Cardiac fibroblast (primary cell): ENCODE measurements around the gene C1QC.

Experiments
- DNase-seq, 2 donors: peaks; one replicate each; pipeline versions ENCODE4 v3.0.0 to v3.0.0-alpha.2; 2010; ENCODE audit warnings: low read depth in 2 of 2
- H3K4me3 ChIP-seq, 2 donors: replicated peaks in 1 of 2; 1 replicate in 1 of 2; 2 replicates in 1 of 2; pipeline ENCODE4 v1.5.1; 2011; ENCODE audit warnings: low read depth in 2 of 2, low read length in 2 of 2, mild to moderate bottlenecking in 2 of 2, moderate library complexity in 1 of 2
- CTCF ChIP-seq: IDR thresholded peaks from one replicate; pipeline ENCODE4 v1.5.1; 2011; ENCODE audit warnings: low read depth, mild to moderate bottlenecking, low read length, inconsistent platforms

The C1QC gene

GRCh38 chr1:22626237-22627157 is 16.9 kb upstream of the C1QC start:
- DNase-seq: no peak
- TF ChIP-seq CTCF: no peak
- no peak overlapping the region for H3K4me3 ChIP-seq

- TF ChIP-seq CTCF: no peak
- H3K4me3 ChIP-seq: no peak overlapping the region
- no peak for DNase-seq
These were observed 16.1 kb upstream of the C1QC start for GRCh38 chr1:22627331-22627730.

- DNase-seq: no peak
- TF ChIP-seq CTCF: no peak
These were observed 14.6 kb upstream of the C1QC start for GRCh38 chr1:22628698-22629444.

GRCh38 chr1:22629886-22630285 is 13.5 kb upstream of the C1QC start:
- no peak for TF ChIP-seq CTCF
- no peak overlapping the region for H3K4me3 ChIP-seq
- DNase-seq: no peak

More at GRCh38 chr1:22628698-22629444, 14.6 kb upstream of the C1QC start:
- no peak overlapping the region for H3K4me3 ChIP-seq

GRCh38 chr1:22633697-22634463 is 9.6 kb upstream of the C1QC start:
- no peak for DNase-seq
- TF ChIP-seq CTCF: no peak
- H3K4me3 ChIP-seq: no peak overlapping the region

DNA sequence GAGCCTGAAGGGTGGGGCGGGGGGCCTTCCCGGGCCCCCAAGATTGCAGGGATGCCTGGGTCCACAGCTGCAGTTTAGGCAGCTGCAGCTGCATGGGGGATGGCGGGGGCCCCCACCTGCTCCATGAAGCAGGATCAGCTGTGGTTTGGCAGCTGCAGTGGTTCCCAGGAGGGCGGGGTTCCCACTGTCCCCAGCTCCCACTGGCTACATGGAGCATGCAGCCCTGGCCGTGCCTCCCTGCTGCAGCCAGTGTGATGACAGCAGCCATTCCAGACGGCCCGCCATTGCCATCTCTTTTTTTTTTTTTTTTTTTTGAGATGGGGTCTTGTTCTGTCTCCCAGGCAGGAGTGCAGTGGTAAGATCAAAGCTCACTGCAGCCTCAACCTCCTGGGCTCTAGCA is 8.0 kb upstream of the C1QC start:
- no peak for TF ChIP-seq CTCF
- DNase-seq: no peak
- H3K4me3 ChIP-seq: no peak overlapping the region
